PC-3 (cell line): Measurements from ENCODE around the gene DENND5B. TPM values are rescaled to one million over a fixed set of nuclear protein-coding genes. Genes with fewer than 3 reads are reported as not detected.

Source experiments
- ATAC-seq: fragments of 200-7000 bp; cut with Tn5 transposase; 2 replicates; pipeline ENCODE4 v1.9.1; 2020; ENCODE audit warnings: mild to moderate bottlenecking, moderate library complexity
- BruUV-seq: library from RNA; stranded (reverse); fragments of 400-500 nt; replicated peaks from 2 replicates; lab custom pipeline; 2021; lab: Mats Ljungman, UMichigan
- CTCF ChIA-PET: fragments of 300-600 bp; sonication (Branson Sonifier 250); formaldehyde crosslinking; loops from one replicate; lab custom pipeline; 2022; ENCODE audit warnings: antibody characterized with exemption; lab: Charles Lee
- POLR2A ChIA-PET: fragments of 300-600 bp; sonication (Branson Sonifier 250); formaldehyde crosslinking; loops from one replicate; lab custom pipeline; 2022; ENCODE audit warnings: antibody characterized with exemption; ENCODE audit not compliant: unreplicated experiment; lab: Charles Lee
- DNase-seq: peaks from one replicate; pipeline ENCODE4 v3.0.0-alpha.2; 2015
- H2AFZ ChIP-seq: fragments of 300-600 bp; sonication (generic); 2 replicates; pipeline ENCODE4 v1.6.0; 2016; ENCODE audit warnings: antibody characterized with exemption, low read length
- H3F3A ChIP-seq: fragments of 300-600 bp; sonication (generic); one replicate; pipeline ENCODE4 v1.6.0; 2017; ENCODE audit warnings: antibody characterized with exemption, low read length, control low read depth, mild to moderate bottlenecking; ENCODE audit not compliant: unreplicated experiment
- H3K27ac ChIP-seq: fragments of 300-600 bp; sonication (generic); 2 replicates; pipeline ENCODE4 v1.5.1; 2016; ENCODE audit warnings: mild to moderate bottlenecking, low read length
- H3K27me3 ChIP-seq: fragments of 300-600 bp; sonication (generic); 2 replicates; pipeline ENCODE4 v1.6.1; 2016; ENCODE audit warnings: low read length, mixed read lengths
- H3K36me3 ChIP-seq: fragments of 300-600 bp; sonication (generic); 2 replicates; pipeline ENCODE4 v1.6.1; 2016; ENCODE audit warnings: low read depth, mixed run types, low read length, mixed read lengths
- H3K4me1 ChIP-seq: fragments of 300-600 bp; sonication (generic); 2 replicates; pipeline ENCODE4 v1.5.1; 2016; ENCODE audit warnings: low read length; ENCODE audit not compliant: insufficient read depth
- H3K4me2 ChIP-seq: fragments of 300-600 bp; sonication (generic); 2 replicates; pipeline ENCODE4 v1.6.0; 2016; ENCODE audit warnings: low read length
- H3K4me3 ChIP-seq: fragments of 300-600 bp; sonication (generic); 2 replicates; pipeline ENCODE4 v1.5.1; 2016; ENCODE audit warnings: mild to moderate bottlenecking, low read length, mixed read lengths
- H3K79me2 ChIP-seq: fragments of 300-600 bp; sonication (generic); 2 replicates; pipeline ENCODE4 v1.6.1; 2017; ENCODE audit warnings: low read length, mixed read lengths
- H3K9ac ChIP-seq: fragments of 300-600 bp; sonication (generic); 2 replicates; pipeline ENCODE4 v1.6.0; 2016; ENCODE audit warnings: mild to moderate bottlenecking, low read length
- H3K9me2 ChIP-seq: fragments of 300-600 bp; sonication (generic); replicated peaks from 2 replicates; pipeline ENCODE4 v1.6.1; 2016; ENCODE audit warnings: mixed run types, low read length, mixed read lengths
- H3K9me3 ChIP-seq: fragments of 300-600 bp; sonication (generic); 2 replicates; pipeline ENCODE4 v1.6.1; 2016; ENCODE audit warnings: low read length, mixed read lengths
- H4K20me1 ChIP-seq: fragments of 300-600 bp; sonication (generic); 2 replicates; pipeline ENCODE4 v1.6.1; 2016; ENCODE audit warnings: low read length, mixed read lengths
- CTCF ChIP-seq: fragments of 300-600 bp; sonication (generic); conservative IDR thresholded peaks from 2 replicates; pipeline ENCODE4 v1.5.1; 2017; ENCODE audit warnings: antibody characterized with exemption, low read depth, mild to moderate bottlenecking, low read length
- EZH2 ChIP-seq: fragments of 300-600 bp; sonication (generic); IDR thresholded peaks from one replicate; pipeline ENCODE4 v1.6.1; 2017; ENCODE audit warnings: antibody characterized with exemption, mild to moderate bottlenecking, low read length; ENCODE audit not compliant: unreplicated experiment
- EZH2phosphoT487 ChIP-seq: fragments of 300-600 bp; sonication (generic); IDR thresholded peaks from 2 replicates; pipeline ENCODE4 v1.6.1; 2018; ENCODE audit warnings: mild to moderate bottlenecking, antibody characterized with exemption, low read length, borderline replicate concordance
- intact Hi-C: fragments of 100-400 bp; cut with micrococcal nuclease; formaldehyde crosslinking; loops from 2 replicates; pipeline ENCODE4 v1.9.0; 2023
- total RNA-seq: library from RNA; depleted of rRNA; stranded (reverse); fragments of >200 nt; gene quantifications from 2 replicates; pipeline ENCODE4 v1.2.3, GENCODE V29; 2014

DENND5B gene
- total RNA-seq, 1 experiment from 2014 or later = 4.2 TPM

- peak; percentile 49 for DNase-seq
- peak overlapping the region; percentile 87 for H3K4me2 ChIP-seq
- ChIA-PET CTCF (interaction anchor here (0.6 to 1.1 kb wide), 2 partner anchors 72 to 168 kb away, joined by 3 read pairs; no protein-coding TSS in a partner anchor), POLR2A (interaction anchor here (0.5 kb wide), 1 partner anchor 118 kb away, joined by 4 read pairs; no protein-coding TSS in a partner anchor)
- peaks cover 36% of the 10 kb centered on the region for H3K79me2 ChIP-seq
- H3K4me1 ChIP-seq = peaks cover 12% of the 10 kb centered on the region
- H3K36me3 ChIP-seq = no peaks in the 10 kb centered on the region
- no peaks in the 10 kb centered on the region for H3K9me2 ChIP-seq
- no peaks in the 10 kb centered on the region for H3F3A ChIP-seq
- TF ChIP-seq EZH2 (no peak), CTCF (no peak), EZH2phosphoT487 (no peak)
- H4K20me1 ChIP-seq = no peaks in the 10 kb centered on the region
- peak; percentile 57 for ATAC-seq
- peak overlapping the region; percentile 92 for H2AFZ ChIP-seq
- peak overlapping the region; percentile 64 for H3K27ac ChIP-seq
- H3K9ac ChIP-seq = peak overlapping the region; percentile 71
- intact Hi-C loops = loop anchor here (2.0 to 10.0 kb wide), 3 partner anchors 63 to 117 kb away; no protein-coding TSS in a partner anchor
- no peaks in the 10 kb centered on the region for H3K27me3 ChIP-seq
- no peaks in the 10 kb centered on the region for H3K9me3 ChIP-seq
- BruUV-seq = no TSS peak
- peak overlapping the region; percentile 87 for H3K4me3 ChIP-seq
These were observed 863 bp downstream of the DENND5B start for GRCh38 chr12:31589904-31590641.

- no TSS peak for BruUV-seq
- ATAC-seq = no peak
- peak overlapping the region; percentile 87 for H3K4me3 ChIP-seq
- peaks cover 12% of the 10 kb centered on the region for H3K4me1 ChIP-seq
- CTCF ChIA-PET = interaction anchor here (0.6 to 1.1 kb wide), 2 partner anchors 71 to 168 kb away, joined by 3 read pairs; no protein-coding TSS in a partner anchor
- intact Hi-C loops = loop anchor here (5.0 to 10.0 kb wide), 2 partner anchors 62 to 95 kb away; no protein-coding TSS in a partner anchor
- no peaks in the 10 kb centered on the region for H3K36me3 ChIP-seq
- no peak for DNase-seq
- H3F3A ChIP-seq = no peaks in the 10 kb centered on the region
- peaks cover 39% of the 10 kb centered on the region for H3K79me2 ChIP-seq
- H3K9ac ChIP-seq = peak overlapping the region; percentile 71
- H3K27me3 ChIP-seq = no peaks in the 10 kb centered on the region
- peak overlapping the region; percentile 92 for H2AFZ ChIP-seq
- no peak for TF ChIP-seq EZH2
- no peaks in the 10 kb centered on the region for H3K9me2 ChIP-seq
- no peaks in the 10 kb centered on the region for H3K9me3 ChIP-seq
- peak overlapping the region; percentile 64 for H3K27ac ChIP-seq
- no peaks in the 10 kb centered on the region for H4K20me1 ChIP-seq
- H3K4me2 ChIP-seq = peak overlapping the region; percentile 87
- POLR2A ChIA-PET = interaction anchor here (0.5 kb wide), 1 partner anchor 118 kb away, joined by 4 read pairs; no protein-coding TSS in a partner anchor
These were observed 1.4 kb downstream of the DENND5B start for GRCh38 chr12:31589598-31589903.

GRCh38 chr12:31588976-31589375 lies 2.0 kb downstream of the DENND5B start:
- no peaks in the 10 kb centered on the region for H3K27me3 ChIP-seq
- BruUV-seq = no TSS peak
- H3K4me1 ChIP-seq = peaks cover 12% of the 10 kb centered on the region
- no peaks in the 10 kb centered on the region for H3K36me3 ChIP-seq
- peak overlapping the region; percentile 87 for H3K4me2 ChIP-seq
- H4K20me1 ChIP-seq = no peaks in the 10 kb centered on the region
- no peak overlapping the region for H2AFZ ChIP-seq
- no peaks in the 10 kb centered on the region for H3K9me2 ChIP-seq
- peak overlapping the region; percentile 87 for H3K4me3 ChIP-seq
- DNase-seq (peak; percentile 8), ATAC-seq (no peak)
- CTCF ChIA-PET = no interaction called here
- H3K79me2 ChIP-seq = peaks cover 43% of the 10 kb centered on the region
- TF ChIP-seq EZH2 (no peak), EZH2phosphoT487 (no peak)
- POLR2A ChIA-PET = no interaction called here
- peak overlapping the region; percentile 71 for H3K9ac ChIP-seq
- H3F3A ChIP-seq = no peaks in the 10 kb centered on the region
- intact Hi-C loops = loop anchor here (5.0 to 10.0 kb wide), 2 partner anchors 62 to 94 kb away; no protein-coding TSS in a partner anchor
- no peak overlapping the region for H3K27ac ChIP-seq
- no peaks in the 10 kb centered on the region for H3K9me3 ChIP-seq
